H1 (cell line): ENCODE data around the gene PRXL2B. TPM values are rescaled to one million over a fixed set of nuclear protein-coding genes. Genes with fewer than 3 reads are reported as not detected.

Experiments
- CTCF ChIA-PET: fragments of 300-600 bp; sonication (Branson Sonifier 250); formaldehyde crosslinking; loops from one replicate; lab custom pipeline; 2021; ENCODE audit not compliant: partially characterized antibody; lab: Charles Lee
- POLR2A ChIA-PET: fragments of 300-600 bp; sonication (Branson Sonifier 250); formaldehyde crosslinking; loops from one replicate; lab custom pipeline; 2021; ENCODE audit warnings: inconsistent platforms; ENCODE audit not compliant: partially characterized antibody; lab: Charles Lee
- DNase-seq, 2 experiments: peaks; one replicate each; pipeline versions ENCODE4 v3.0.0 to v3.0.0-alpha.2; 2010 to 2022; ENCODE audit warnings: low spot score in 2 of 2, low read depth in 1 of 2, mixed read lengths in 1 of 2
- FAIRE-seq: peaks from 2 replicates; lab custom pipeline; 2011; peaks lifted over from hg19 to GRCh38; lab: Jason Lieb, UNC
- H2AFZ ChIP-seq: 2 replicates; pipeline ENCODE4 v1.8.1; 2012; ENCODE audit warnings: low read length, inconsistent platforms
- H2AK5ac ChIP-seq: 2 replicates; pipeline ENCODE4 v1.6.1; 2013; ENCODE audit warnings: low read depth, low read length
- H2BK120ac ChIP-seq: replicated peaks from 2 replicates; pipeline ENCODE3; 2013; ENCODE audit warnings: low read depth, low read length, inconsistent platforms
- H2BK12ac ChIP-seq: 2 replicates; pipeline ENCODE4 v1.6.1; 2013; ENCODE audit warnings: low read depth, low read length
- H2BK15ac ChIP-seq: 2 replicates; pipeline ENCODE4 v1.6.1; 2013; ENCODE audit warnings: low read length
- H2BK20ac ChIP-seq: 2 replicates; pipeline ENCODE4 v1.6.1; 2013; ENCODE audit warnings: low read length
- H2BK5ac ChIP-seq: 2 replicates; pipeline ENCODE4 v1.6.1; 2013; ENCODE audit warnings: low read depth, low read length
- H3K14ac ChIP-seq: 2 replicates; pipeline ENCODE4 v1.6.1; 2013; ENCODE audit warnings: inconsistent platforms; ENCODE audit not compliant: insufficient read length
- H3K18ac ChIP-seq: 2 replicates; pipeline ENCODE4 v1.6.1; 2013; ENCODE audit warnings: low read length; ENCODE audit errors: extremely low read depth
- H3K23ac ChIP-seq: 2 replicates; pipeline ENCODE4 v1.6.1; 2013; ENCODE audit warnings: inconsistent platforms; ENCODE audit not compliant: insufficient read length
- H3K23me2 ChIP-seq: 2 replicates; pipeline ENCODE4 v1.6.1; 2013; ENCODE audit warnings: low read depth, low read length
- H3K27ac ChIP-seq: 2 replicates; pipeline ENCODE4 v1.6.1; 2011; ENCODE audit warnings: low read depth, low read length, inconsistent platforms
- H3K27me3 ChIP-seq, 4 experiments: replicated peaks in 1 of 4; 1 replicate in 1 of 4; 2 replicates in 3 of 4; pipeline versions ENCODE4 v1.6.1 to v1.8.1; 2011 to 2013; ENCODE audit warnings: low read length in 3 of 4, mild to moderate bottlenecking in 3 of 4, inconsistent platforms in 2 of 4, mixed read lengths in 2 of 4, moderate library complexity in 1 of 4; ENCODE audit not compliant: control insufficient read depth in 3 of 4, insufficient read depth in 3 of 4; ENCODE audit errors: extremely low read depth in 1 of 4
- H3K36me3 ChIP-seq, 4 experiments: 2 replicates each; pipeline versions ENCODE4 v1.6.1 to v1.8.1; 2011 to 2013; ENCODE audit warnings: mild to moderate bottlenecking in 4 of 4, low read length in 3 of 4, moderate library complexity in 2 of 4, control low read depth in 1 of 4, inconsistent platforms in 1 of 4; ENCODE audit not compliant: insufficient read depth in 4 of 4, control insufficient read depth in 2 of 4
- H3K4ac ChIP-seq: replicated peaks from 2 replicates; pipeline ENCODE3; 2013; ENCODE audit warnings: low read length, low read depth, mixed read lengths, inconsistent platforms; ENCODE audit not compliant: insufficient read length
- H3K4me1 ChIP-seq, 4 experiments: replicated peaks in 1 of 4; 1 replicate in 1 of 4; 2 replicates in 3 of 4; pipeline versions ENCODE4 v1.6.1 to v1.8.1; 2011 to 2013; ENCODE audit warnings: low read length in 3 of 4, inconsistent platforms in 2 of 4, mixed read lengths in 1 of 4; ENCODE audit not compliant: insufficient read depth in 4 of 4, control insufficient read depth in 3 of 4
- H3K4me2 ChIP-seq, 2 experiments: 2 replicates each; pipeline versions ENCODE4 v1.6.1 to v1.8.1; 2011 to 2013; ENCODE audit warnings: low read depth in 2 of 2, low read length in 2 of 2, control low read depth in 1 of 2, inconsistent platforms in 1 of 2, mild to moderate bottlenecking in 1 of 2; ENCODE audit not compliant: insufficient read depth in 1 of 2
- H3K4me3 ChIP-seq, 4 experiments: fragments of 200-600, 300-600 bp in 1 of 4; sonication (generic), shearing (Covaris generic), sonication (Bioruptor Twin) in 1 of 4; 2 replicates each; pipeline versions ENCODE4 v1.5.1 to v1.8.1; 2011 to 2016; ENCODE audit warnings: low read length in 4 of 4, low read depth in 3 of 4, control low read depth in 2 of 4, inconsistent platforms in 2 of 4, mild to moderate bottlenecking in 2 of 4, mixed read lengths in 1 of 4, moderate library complexity in 1 of 4; ENCODE audit not compliant: insufficient read depth in 2 of 4; ENCODE audit errors: extremely low read depth in 1 of 4
- H3K56ac ChIP-seq: replicated peaks from 2 replicates; pipeline ENCODE3; 2013; ENCODE audit warnings: low read depth, mild to moderate bottlenecking, mixed read lengths, low read length, inconsistent platforms; ENCODE audit not compliant: insufficient read length
- H3K79me1 ChIP-seq: 2 replicates; pipeline ENCODE4 v1.6.1; 2013; ENCODE audit warnings: low read depth, low read length, control low read depth
- H3K79me2 ChIP-seq, 2 experiments: 2 replicates each; pipeline versions ENCODE4 v1.6.1 to v1.8.1; 2012 to 2013; ENCODE audit warnings: low read length in 2 of 2, mild to moderate bottlenecking in 2 of 2, inconsistent platforms in 1 of 2; ENCODE audit not compliant: insufficient read depth in 2 of 2, control insufficient read depth in 1 of 2
- H3K9ac ChIP-seq, 4 experiments: replicated peaks in 1 of 4; 1 replicate in 1 of 4; 2 replicates in 3 of 4; pipeline versions ENCODE4 v1.6.1 to v1.8.1; 2011 to 2013; ENCODE audit warnings: low read depth in 3 of 4, low read length in 3 of 4, control low read depth in 2 of 4, mild to moderate bottlenecking in 2 of 4, moderate library complexity in 2 of 4, inconsistent platforms in 1 of 4; ENCODE audit errors: extremely low read depth in 1 of 4
- H3K9me3 ChIP-seq, 2 experiments: 2 replicates each; pipeline versions ENCODE4 v1.6.1 to v1.8.1; 2012 to 2013; ENCODE audit warnings: mild to moderate bottlenecking in 2 of 2, moderate library complexity in 2 of 2, control low read depth in 1 of 2, inconsistent platforms in 1 of 2, low read depth in 1 of 2, low read length in 1 of 2, mixed read lengths in 1 of 2; ENCODE audit not compliant: insufficient read depth in 2 of 2
- H4K20me1 ChIP-seq, 2 experiments: replicated peaks in 1 of 2; 2 replicates each; pipeline versions ENCODE3 to v1.8.1; 2011 to 2013; ENCODE audit warnings: inconsistent platforms in 2 of 2, low read length in 2 of 2, mild to moderate bottlenecking in 1 of 2; ENCODE audit not compliant: insufficient read depth in 2 of 2, control insufficient read depth in 1 of 2
- H4K5ac ChIP-seq: 2 replicates; pipeline ENCODE4 v1.6.1; 2013; ENCODE audit warnings: low read length, low read depth, mixed read lengths, inconsistent platforms; ENCODE audit not compliant: insufficient read length
- H4K8ac ChIP-seq: 2 replicates; pipeline ENCODE4 v1.8.0; 2013; ENCODE audit warnings: mild to moderate bottlenecking, moderate library complexity, low read length, inconsistent platforms; ENCODE audit not compliant: insufficient read depth; ENCODE audit errors: extremely low read depth
- H4K91ac ChIP-seq: replicated peaks from 2 replicates; pipeline ENCODE3; 2013; ENCODE audit warnings: low read length, mixed read lengths, inconsistent platforms; ENCODE audit not compliant: insufficient read length
- ATF2 ChIP-seq: IDR thresholded peaks from 2 replicates; pipeline ENCODE4 v1.6.1; 2012; ENCODE audit warnings: low read length, inconsistent platforms
- FOSL1 ChIP-seq: IDR thresholded peaks from 2 replicates; pipeline ENCODE4 v1.6.1; 2011; ENCODE audit warnings: mild to moderate bottlenecking, low read depth, low read length, moderate library complexity; ENCODE audit not compliant: insufficient read depth
- whole genome bisulfite sequencing, 2 experiments: shearing (Covaris generic) in 1 of 2; methylation state at CpG; one replicate each; pipeline versions ENCODE4 v1.1.6 to v1.1.7; 2013 to 2015; ENCODE audit warnings: low lambda C conversion rate in 2 of 2, mixed read lengths in 2 of 2, inconsistent platforms in 1 of 2, low coverage in 1 of 2, missing lambda C conversion rate in 1 of 2; ENCODE audit not compliant: insufficient replicate concordance in 2 of 2, insufficient coverage in 1 of 2, insufficient read length in 1 of 2; ENCODE audit errors: extremely low coverage in 1 of 2, missing lambda C conversion rate in 1 of 2; 5-methylcytosine and 5-hydroxymethylcytosine counted together
- polyA plus RNA-seq, 7 experiments: library from polyadenylated mRNA; depleted of rRNA in 3 of 7; stranded (reverse) in 5 of 7; unstranded in 2 of 7; fragments of >200 nt in 5 of 7; fragments of 200-250 nt in 2 of 7; gene quantifications; 1 replicate in 5 of 7; 2 replicates in 1 of 7; 4 replicates in 1 of 7; pipeline versions ENCODE4 v1.2.1 to v1.2.3, GENCODE V29; 2011 to 2013; ENCODE audit warnings: missing spikeins in 2 of 7, mixed read lengths in 2 of 7
- total RNA-seq: library from RNA; stranded (reverse); fragmentation: NEBNext Ultra II Directional; extraction: Animal tissue kit (Norgen Biotek cat#: 25700); gene quantifications from 2 replicates; pipeline ENCODE4 v1.2.1, GENCODE V29; 2021

PRXL2B gene
- total and polyA plus RNA-seq, 2 of the 8 experiments (the other 6 are each of a cell fraction or from before 2014, with no cell fraction given) = 35.3 to 46.0 TPM

GRCh38 chr1:2614145-2614544, 27.6 kb downstream of the PRXL2B start:
- no peak overlapping the region for H3K14ac ChIP-seq
- H4K8ac ChIP-seq = no peak overlapping the region
- no peak overlapping the region for H3K56ac ChIP-seq
- H3K79me2 ChIP-seq = no peaks in the 10 kb centered on the region
- H4K91ac ChIP-seq = no peak overlapping the region
- H3K4ac ChIP-seq = no peak overlapping the region
- peaks cover 3 to 12% of the 10 kb centered on the region in 2 experiments for H3K9me3 ChIP-seq
- no peak for TF ChIP-seq ATF2
- TF ChIP-seq FOSL1 = no peak
- no peak overlapping the region for H3K18ac ChIP-seq
- WGBS, 2 experiments = 88% methylated on average over 2 of the region's 2 CpGs; no CpG with 5 or more reads in 1 of the 2 experiments
- peaks cover 0 to 3% (median 1%) of the 10 kb centered on the region in 4 experiments; a peak in 3 of 7 replicates for H3K4me1 ChIP-seq
- H3K27me3 ChIP-seq = peaks cover 0 to 3% (median 0%) of the 10 kb centered on the region in 4 experiments; a peak in 2 of 7 replicates
- FAIRE-seq (no peak), DNase-seq (no peak)
- no peaks in the 10 kb centered on the region for H3K23me2 ChIP-seq
- H3K4me2 ChIP-seq = no peak overlapping the region
- H2BK12ac ChIP-seq = no peak overlapping the region
- no peaks in the 10 kb centered on the region for H3K79me1 ChIP-seq
- CTCF ChIA-PET = interaction anchor here (0.7 to 1.2 kb wide), 3 partner anchors 11 to 810 kb away, joined by 3 read pairs; no protein-coding TSS in a partner anchor
- no peak overlapping the region for H3K9ac ChIP-seq
- H3K36me3 ChIP-seq = no peaks in the 10 kb centered on the region
- H4K5ac ChIP-seq = no peak overlapping the region
- POLR2A ChIA-PET = no interaction called here
- no peak overlapping the region for H2BK5ac ChIP-seq
- H2AK5ac ChIP-seq = no peak overlapping the region
- no peaks in the 10 kb centered on the region for H4K20me1 ChIP-seq
- H2BK20ac ChIP-seq = no peak overlapping the region
- no peak overlapping the region for H3K23ac ChIP-seq
- H2AFZ ChIP-seq = no peak overlapping the region
- no peak overlapping the region for H3K27ac ChIP-seq
- no peak overlapping the region for H3K4me3 ChIP-seq
- no peak overlapping the region for H2BK120ac ChIP-seq
- no peak overlapping the region for H2BK15ac ChIP-seq
